Ovary (tissue), 3 donors: ENCODE measurements around the gene LEAP2.

Source experiments
- CTCF ChIP-seq, 3 donors: fragments of 450-650 bp in 2 of 3; fragments of 200-600 bp in 1 of 3; IDR thresholded peaks; one replicate each; pipeline versions ENCODE4 v1.5.1 to v1.8.0; 2016 to 2022; ENCODE audit warnings: antibody characterized with exemption in 3 of 3, mild to moderate bottlenecking in 1 of 3
- EP300 ChIP-seq: sonication (generic); formaldehyde crosslinking; IDR thresholded peaks from one replicate; pipeline ENCODE4 v1.6.1; 2017; ENCODE audit warnings: antibody characterized with exemption
- donor health status: DM: no; HTN: no; CAD: no.

GRCh38 chr5:132909702-132910101 lies 36.2 kb downstream of the LEAP2 start:
- TF ChIP-seq EP300, result no peak
- TF ChIP-seq CTCF (IDR thresholded peaks at IDR 0.05), result no peak
